ENCODE data around the gene EPS15. TPM values are rescaled to one million over a fixed set of nuclear protein-coding genes. Genes with fewer than 3 reads are reported as not detected.

Gene EPS15
- total RNA-seq, 1 donor from 2014 or later, result 81.4 TPM

GRCh38 chr1:51323778-51324177, 195.3 kb downstream of the EPS15 start:
- no peak for DNase-seq (ENCODE audit: low spot score)
- Mint-ChIP-seq H3K36me3 (ENCODE audit: low read depth) (no peaks in the 10 kb centered on the region), H3K9me3 (ENCODE audit: low read depth) (no peaks in the 10 kb centered on the region), H3K4me3 (ENCODE audit: unreplicated experiment) (no peak overlapping the region), H3K27me3 (ENCODE audit: low read depth) (no peaks in the 10 kb centered on the region), H3K4me1 (ENCODE audit: low read depth) (peaks cover 9% of the 10 kb centered on the region), H3K27ac (ENCODE audit: unreplicated experiment) (no peak overlapping the region)
- no peak for TF ChIP-seq CTCF (IDR thresholded peaks at IDR 0.05)

- Mint-ChIP-seq H3K4me1 (ENCODE audit: low read depth) (peaks cover 2% of the 10 kb centered on the region), H3K36me3 (ENCODE audit: low read depth) (no peaks in the 10 kb centered on the region), H3K9me3 (ENCODE audit: low read depth) (no peaks in the 10 kb centered on the region), H3K27ac (ENCODE audit: unreplicated experiment) (no peak overlapping the region), H3K4me3 (ENCODE audit: unreplicated experiment) (no peak overlapping the region), H3K27me3 (ENCODE audit: low read depth) (no peaks in the 10 kb centered on the region)
- TF ChIP-seq CTCF (IDR thresholded peaks at IDR 0.05), result no peak
- DNase-seq (ENCODE audit: low spot score), result no peak
Measured at GRCh38 chr1:51322417-51323101, 196.5 kb downstream of the EPS15 start.

DNA sequence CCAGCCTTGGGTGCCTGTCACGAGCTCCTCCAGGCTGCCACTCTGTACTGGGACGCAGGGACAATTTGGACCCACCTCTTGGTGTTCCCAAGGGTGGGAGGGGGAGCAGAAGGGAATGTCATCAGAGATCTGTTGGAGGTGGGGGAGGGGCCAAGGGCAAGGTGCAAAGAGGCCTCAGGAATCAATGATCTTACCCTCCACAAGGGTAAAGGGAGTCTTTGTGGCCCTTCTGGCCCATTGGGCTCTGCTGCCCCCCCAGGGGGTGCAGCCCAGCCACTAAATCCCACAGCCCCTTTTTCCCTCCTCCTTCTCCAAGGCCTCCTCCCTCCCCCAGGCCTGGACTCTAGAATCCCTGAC, 197.2 kb downstream of the EPS15 start:
- H3K4me1 Mint-ChIP-seq (ENCODE audit: low read depth), result peaks cover under 1% of the 10 kb centered on the region
- H3K4me3 Mint-ChIP-seq (ENCODE audit: unreplicated experiment), result no peak overlapping the region
- H3K27ac Mint-ChIP-seq (ENCODE audit: unreplicated experiment), result no peak overlapping the region
- H3K27me3 Mint-ChIP-seq (ENCODE audit: low read depth), result no peaks in the 10 kb centered on the region
- TF ChIP-seq CTCF (IDR thresholded peaks at IDR 0.05), result no peak
- peak; percentile 8 for DNase-seq (ENCODE audit: low spot score)
- no peaks in the 10 kb centered on the region for H3K36me3 Mint-ChIP-seq (ENCODE audit: low read depth)
- H3K9me3 Mint-ChIP-seq (ENCODE audit: low read depth), result no peaks in the 10 kb centered on the region

DNA sequence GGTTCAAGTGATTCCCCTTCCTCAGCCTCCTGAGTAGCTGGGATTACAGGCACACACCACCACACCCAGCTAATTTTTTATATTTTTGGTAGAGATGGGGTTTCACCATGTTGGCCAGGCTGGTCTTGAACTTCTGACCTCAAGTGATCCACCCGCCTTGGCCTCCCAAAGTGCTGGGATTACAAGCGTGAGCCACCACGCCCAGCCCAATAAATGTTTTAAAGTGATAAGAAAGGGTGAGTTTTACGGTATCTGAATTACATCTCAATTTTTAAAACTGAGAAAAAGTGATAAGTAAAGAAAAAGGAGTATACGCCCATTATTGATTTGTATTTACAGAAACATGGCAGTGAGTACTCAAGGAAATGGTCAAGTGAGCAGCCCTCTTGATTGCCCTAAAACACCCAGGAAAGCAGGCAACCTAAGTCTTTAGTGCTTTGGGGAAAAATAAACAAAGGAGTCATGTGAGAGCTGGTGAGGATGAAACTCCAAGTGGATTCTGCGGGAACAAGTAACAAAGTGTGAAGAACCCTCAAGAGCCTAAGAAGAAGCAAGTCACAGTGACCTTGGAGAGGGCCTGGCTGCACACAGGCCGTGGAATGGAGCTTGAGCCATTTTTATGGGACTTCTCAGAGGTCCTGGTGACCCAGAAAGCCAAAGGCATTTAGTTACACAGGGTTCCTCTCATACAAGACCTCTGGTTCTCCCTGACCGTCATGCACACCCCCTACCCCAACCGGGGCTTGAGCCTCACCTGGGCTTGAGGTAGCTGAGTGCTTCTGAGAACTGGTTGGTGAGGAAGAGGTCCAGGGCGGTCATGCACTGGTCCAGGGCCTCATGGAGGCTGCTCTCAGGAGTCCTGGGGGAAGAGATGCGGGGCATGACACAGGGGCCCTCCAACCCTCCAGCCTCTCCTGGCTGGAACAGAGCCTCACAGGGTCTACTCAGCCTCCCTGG, 197.8 kb downstream of the EPS15 start:
- Mint-ChIP-seq H3K9me3 (ENCODE audit: low read depth) (no peaks in the 10 kb centered on the region), H3K4me1 (ENCODE audit: low read depth) (peaks cover 4% of the 10 kb centered on the region)
- no peak for TF ChIP-seq CTCF (IDR thresholded peaks at IDR 0.05)

DNA sequence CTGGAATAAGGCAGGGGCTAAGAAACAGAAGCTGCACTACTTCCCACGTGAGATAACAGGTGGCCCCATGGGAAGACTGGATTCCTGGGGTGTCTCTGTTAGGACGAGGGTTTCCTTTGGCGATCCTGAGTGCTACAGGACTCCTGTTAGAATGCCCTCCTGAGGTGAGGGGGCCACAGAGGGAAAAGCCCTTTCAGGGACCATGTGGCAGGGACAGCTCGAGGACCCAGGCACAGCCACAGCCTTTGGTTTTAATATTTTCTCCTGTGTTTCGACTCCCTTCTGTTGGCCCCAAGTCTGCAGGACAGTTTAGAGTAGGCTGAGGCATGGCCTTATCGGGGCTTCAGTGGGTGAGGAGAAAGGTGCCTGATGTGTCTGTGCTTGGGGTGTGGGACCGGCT, 201.3 kb downstream of the EPS15 start:
- no peak for TF ChIP-seq CTCF (IDR thresholded peaks at IDR 0.05)
- Mint-ChIP-seq H3K27me3 (ENCODE audit: low read depth) (no peaks in the 10 kb centered on the region), H3K4me3 (ENCODE audit: unreplicated experiment) (no peak overlapping the region)

More for the DNA sequence above, 197.8 kb downstream of the EPS15 start:
- no peak for DNase-seq (ENCODE audit: low spot score)
- H3K4me3 Mint-ChIP-seq (ENCODE audit: unreplicated experiment), result no peak overlapping the region
- H3K36me3 Mint-ChIP-seq (ENCODE audit: low read depth), result no peaks in the 10 kb centered on the region
- H3K27me3 Mint-ChIP-seq (ENCODE audit: low read depth), result no peaks in the 10 kb centered on the region
- H3K27ac Mint-ChIP-seq (ENCODE audit: unreplicated experiment), result no peak overlapping the region

More for the DNA sequence above, 201.3 kb downstream of the EPS15 start:
- H3K27ac Mint-ChIP-seq (ENCODE audit: unreplicated experiment), result no peak overlapping the region
- H3K36me3 Mint-ChIP-seq (ENCODE audit: low read depth), result no peaks in the 10 kb centered on the region
- DNase-seq (ENCODE audit: low spot score), result no peak
- H3K9me3 Mint-ChIP-seq (ENCODE audit: low read depth), result no peaks in the 10 kb centered on the region
- peaks cover 26% of the 10 kb centered on the region for H3K4me1 Mint-ChIP-seq (ENCODE audit: low read depth)
